OCI-LY1 (cell line): Measurements from ENCODE around the gene RBL2.
A peak's percentile ranks its signal among the peaks of the same experiment; 100 is the strongest.

ENCODE experiments used
- H2AFZ ChIP-seq: fragments of 200-600 bp; sonication (generic), shearing (Covaris generic); 2 replicates; pipeline ENCODE4 v1.6.0; 2014; ENCODE audit warnings: antibody characterized with exemption, mild to moderate bottlenecking, low read length
- H3F3A ChIP-seq: fragments of 200-600 bp; sonication (generic), shearing (Covaris generic); 2 replicates; pipeline ENCODE4 v1.6.0; 2014; ENCODE audit warnings: mild to moderate bottlenecking, antibody characterized with exemption, low read length, moderate library complexity; ENCODE audit not compliant: insufficient read depth
- H3K27ac ChIP-seq: fragments of 200-600 bp; sonication (generic); 2 replicates; pipeline ENCODE4 v1.5.1; 2014; ENCODE audit warnings: low read length, mixed run types, mild to moderate bottlenecking, low read depth; ENCODE audit not compliant: poor library complexity, severe bottlenecking
- H3K27me3 ChIP-seq: fragments of 200-600 bp; sonication (generic); 2 replicates; pipeline ENCODE4 v1.6.0; 2014; ENCODE audit warnings: antibody characterized with exemption, mild to moderate bottlenecking, low read length, moderate library complexity; ENCODE audit not compliant: insufficient read depth
- H3K36me3 ChIP-seq: fragments of 200-600 bp; sonication (generic); 2 replicates; pipeline ENCODE4 v1.6.1; 2014; ENCODE audit warnings: mild to moderate bottlenecking, antibody characterized with exemption, low read length, moderate library complexity, mixed read lengths; ENCODE audit not compliant: insufficient read depth
- H3K4me1 ChIP-seq: fragments of 200-600 bp; sonication (generic); 2 replicates; pipeline ENCODE4 v1.5.1; 2014; ENCODE audit warnings: mild to moderate bottlenecking, low read length, moderate library complexity; ENCODE audit not compliant: insufficient read depth, severe bottlenecking
- H3K4me2 ChIP-seq: fragments of 200-600 bp; sonication (generic), shearing (Covaris generic); 2 replicates; pipeline ENCODE4 v1.6.1; 2014; ENCODE audit warnings: low read length
- H3K4me3 ChIP-seq: fragments of 200-600 bp; sonication (generic); 2 replicates; pipeline ENCODE4 v1.5.1; 2014; ENCODE audit warnings: low read length, low read depth, mild to moderate bottlenecking, mixed read lengths; ENCODE audit not compliant: poor library complexity, severe bottlenecking
- H3K79me2 ChIP-seq: fragments of 200-600 bp; shearing (Covaris generic); 2 replicates; pipeline ENCODE4 v1.6.1; 2016; ENCODE audit warnings: mixed run types, low read length, mixed read lengths; ENCODE audit not compliant: insufficient read depth
- H3K9ac ChIP-seq: fragments of 200-600 bp; sonication (generic), shearing (Covaris generic); 2 replicates; pipeline ENCODE4 v1.6.1; 2014; ENCODE audit warnings: mild to moderate bottlenecking, low read length, mixed read lengths
- H3K9me2 ChIP-seq: fragments of 200-600 bp; sonication (generic), shearing (Covaris generic); 2 replicates; pipeline ENCODE4 v1.6.1; 2014; ENCODE audit warnings: low read depth, mild to moderate bottlenecking, low read length, mixed read lengths
- H3K9me3 ChIP-seq: fragments of 200-600 bp; shearing (Covaris generic); 2 replicates; pipeline ENCODE4 v1.6.1; 2014; ENCODE audit warnings: low read length, mixed read lengths
- H4K20me1 ChIP-seq: fragments of 200-600 bp; sonication (generic), shearing (Covaris generic); 2 replicates; pipeline ENCODE4 v1.6.0; 2016; ENCODE audit warnings: mild to moderate bottlenecking, low read length; ENCODE audit not compliant: insufficient read depth
- EZH2 ChIP-seq: fragments of 200-600 bp; sonication (generic), shearing (Covaris generic); IDR thresholded peaks from 2 replicates; pipeline ENCODE4 v1.8.0; 2017; ENCODE audit warnings: borderline replicate concordance, mixed run types, mild to moderate bottlenecking, antibody characterized with exemption, low read length, moderate library complexity, mixed read lengths
- TF ChIP-seq, protein P1 (sequence below): fragments of 200-600 bp; sonication (generic), shearing (Covaris generic); IDR thresholded peaks from 2 replicates; pipeline ENCODE4 v1.5.1; 2017; ENCODE audit warnings: mild to moderate bottlenecking, antibody characterized with exemption, low read length, moderate library complexity, mixed read lengths

The RBL2 gene

GRCh38 chr16:53503270-53503923, 69.1 kb downstream of the RBL2 start:
- H3K9me2 ChIP-seq, result no peaks in the 10 kb centered on the region
- H3K4me2 ChIP-seq, result peak overlapping the region; percentile 87
- H3K4me3 ChIP-seq, result peak overlapping the region; percentile 87
- TF ChIP-seq, protein P1, sequence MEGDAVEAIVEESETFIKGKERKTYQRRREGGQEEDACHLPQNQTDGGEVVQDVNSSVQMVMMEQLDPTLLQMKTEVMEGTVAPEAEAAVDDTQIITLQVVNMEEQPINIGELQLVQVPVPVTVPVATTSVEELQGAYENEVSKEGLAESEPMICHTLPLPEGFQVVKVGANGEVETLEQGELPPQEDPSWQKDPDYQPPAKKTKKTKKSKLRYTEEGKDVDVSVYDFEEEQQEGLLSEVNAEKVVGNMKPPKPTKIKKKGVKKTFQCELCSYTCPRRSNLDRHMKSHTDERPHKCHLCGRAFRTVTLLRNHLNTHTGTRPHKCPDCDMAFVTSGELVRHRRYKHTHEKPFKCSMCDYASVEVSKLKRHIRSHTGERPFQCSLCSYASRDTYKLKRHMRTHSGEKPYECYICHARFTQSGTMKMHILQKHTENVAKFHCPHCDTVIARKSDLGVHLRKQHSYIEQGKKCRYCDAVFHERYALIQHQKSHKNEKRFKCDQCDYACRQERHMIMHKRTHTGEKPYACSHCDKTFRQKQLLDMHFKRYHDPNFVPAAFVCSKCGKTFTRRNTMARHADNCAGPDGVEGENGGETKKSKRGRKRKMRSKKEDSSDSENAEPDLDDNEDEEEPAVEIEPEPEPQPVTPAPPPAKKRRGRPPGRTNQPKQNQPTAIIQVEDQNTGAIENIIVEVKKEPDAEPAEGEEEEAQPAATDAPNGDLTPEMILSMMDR, result no peak
- TF ChIP-seq EZH2, result no peak
- no peaks in the 10 kb centered on the region for H4K20me1 ChIP-seq
- H3K27me3 ChIP-seq, result peaks cover 1% of the 10 kb centered on the region
- no peaks in the 10 kb centered on the region for H3K9me3 ChIP-seq
- no peaks in the 10 kb centered on the region for H3K36me3 ChIP-seq
- no peak overlapping the region for H2AFZ ChIP-seq
- H3K27ac ChIP-seq, result no peak overlapping the region
- no peaks in the 10 kb centered on the region for H3K79me2 ChIP-seq
- peak overlapping the region; percentile 82 for H3K9ac ChIP-seq
- H3K4me1 ChIP-seq, result peaks cover 19% of the 10 kb centered on the region
- H3F3A ChIP-seq, result no peaks in the 10 kb centered on the region

- Histone ChIP-seq H3K9me3 (no peaks in the 10 kb centered on the region), H3K4me3 (peak overlapping the region; percentile 83), H3K4me1 (peaks cover 19% of the 10 kb centered on the region), H3K27ac (no peak overlapping the region), H3K9ac (peak overlapping the region; percentile 82), H3K79me2 (no peaks in the 10 kb centered on the region), H3F3A (no peaks in the 10 kb centered on the region), H4K20me1 (no peaks in the 10 kb centered on the region), H3K36me3 (no peaks in the 10 kb centered on the region), H3K9me2 (no peaks in the 10 kb centered on the region), H3K4me2 (peak overlapping the region; percentile 87), H3K27me3 (peaks cover 5% of the 10 kb centered on the region), H2AFZ (no peak overlapping the region)
- TF ChIP-seq EZH2, result no peak
- TF ChIP-seq, protein P1, result no peak
Observed at GRCh38 chr16:53503991-53504663, 69.9 kb downstream of the RBL2 start.

DNA sequence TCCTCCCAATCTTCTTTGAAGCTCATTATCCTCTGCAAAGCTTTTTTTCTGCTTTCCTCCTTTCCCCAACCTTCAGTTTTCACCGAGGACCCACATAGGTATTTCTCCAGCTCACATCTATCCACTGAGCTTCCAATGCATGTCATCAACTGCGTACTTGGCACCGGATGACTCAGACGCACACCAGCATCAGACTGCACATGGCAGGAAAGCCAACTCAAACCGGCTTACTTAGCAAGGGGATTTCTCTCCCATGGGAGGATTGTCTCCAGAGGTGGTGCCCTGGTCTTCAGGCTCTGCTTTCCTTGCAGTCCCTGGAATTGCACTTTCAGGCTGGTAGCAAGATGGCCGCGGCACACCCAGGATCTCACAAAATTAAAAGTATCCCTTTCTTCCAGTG, 70.4 kb downstream of the RBL2 start:
- peaks cover 5% of the 10 kb centered on the region for H3K27me3 ChIP-seq
- H3K4me2 ChIP-seq, result peak overlapping the region; percentile 87
- no peak overlapping the region for H2AFZ ChIP-seq
- H3F3A ChIP-seq, result no peaks in the 10 kb centered on the region
- no peaks in the 10 kb centered on the region for H4K20me1 ChIP-seq
- TF ChIP-seq, protein P1, result no peak
- no peak for TF ChIP-seq EZH2
- H3K4me3 ChIP-seq, result no peak overlapping the region
- H3K9me3 ChIP-seq, result no peaks in the 10 kb centered on the region
- H3K9me2 ChIP-seq, result no peaks in the 10 kb centered on the region
- peaks cover 19% of the 10 kb centered on the region for H3K4me1 ChIP-seq
- no peak overlapping the region for H3K27ac ChIP-seq
- no peak overlapping the region; the same call in 1 of the 2 replicates for H3K9ac ChIP-seq
- no peaks in the 10 kb centered on the region for H3K79me2 ChIP-seq
- H3K36me3 ChIP-seq, result no peaks in the 10 kb centered on the region
